ENCODE results near the gene C5AR2. TPM values are rescaled to one million over a fixed set of nuclear protein-coding genes. Genes with fewer than 3 reads are reported as not detected.

C5AR2 gene
- total and polyA plus RNA-seq, 2 donors (not counting 1 experiment from before 2014, with no cell fraction given) = 0.25 to 1.2 TPM

DNA sequence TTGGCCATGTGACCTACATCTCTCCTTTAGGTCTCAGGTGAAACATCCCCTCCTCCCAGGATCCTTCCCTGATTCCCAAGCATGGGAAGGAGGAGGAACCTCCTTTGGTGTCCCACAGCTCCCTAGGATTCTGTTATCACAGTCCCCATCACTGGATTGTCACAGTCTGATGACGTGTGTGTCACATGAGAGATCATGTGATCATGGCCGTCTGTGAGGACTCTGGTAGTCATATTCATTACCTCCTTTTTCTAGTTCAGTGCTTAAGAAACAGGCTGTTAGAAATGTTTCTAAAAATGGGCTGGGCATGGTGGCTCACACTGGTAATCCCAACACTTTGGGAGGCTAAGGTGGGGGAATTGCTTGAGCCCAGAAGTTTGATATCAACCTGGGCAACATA lies 20.1 kb downstream of the C5AR2 start:
- Histone ChIP-seq H3K4me3 (ENCODE audit: control extremely low read depth in 1 of 5, extremely low read depth in 1 of 5, insufficient read depth in 1 of 5, low read depth in 2 of 5, low read length in 4 of 5) (no peak overlapping the region), H3K4me1 (ENCODE audit: control insufficient read depth in 2 of 2, insufficient read depth in 2 of 2, low read length in 2 of 2) (peaks cover 10 to 16% of the 10 kb centered on the region in 2 donors), H3K9ac (ENCODE audit: low read length) (no peak overlapping the region), H3K27me3 (replicated peaks in 1 of 4; ENCODE audit: control extremely low read depth in 1 of 4, control insufficient read depth in 3 of 4, insufficient read depth in 4 of 4, low read length in 3 of 4) (no peaks in the 10 kb centered on the region), H3K9me3 (ENCODE audit: control extremely low read depth in 1 of 3, control insufficient read depth in 2 of 3, insufficient read depth in 1 of 3, low read length in 2 of 3) (peaks cover 0 to 4% (median 0%) of the 10 kb centered on the region in 3 donors), H3K36me3 (replicated peaks in 1 of 2; ENCODE audit: control extremely low read depth in 1 of 2, control insufficient read depth in 1 of 2, extremely low read depth in 1 of 2, insufficient read depth in 2 of 2, low read length in 1 of 2) (peaks cover 0 to 42% of the 10 kb centered on the region in 2 experiments), H3K27ac (ENCODE audit: low read length in 2 of 2) (no peak overlapping the region), H4K20me1 (ENCODE audit: control insufficient read depth, insufficient read depth, low read length, poor library complexity, severe bottlenecking) (peaks cover 10% of the 10 kb centered on the region), H3K4me2 (replicated peaks; ENCODE audit: low read depth, low read length, poor library complexity, severe bottlenecking) (no peak overlapping the region), H2AFZ (ENCODE audit: insufficient read depth, low read depth, low read length, poor library complexity, severe bottlenecking) (no peak overlapping the region), H3K79me2 (ENCODE audit: control insufficient read depth, insufficient read depth, low read length) (peaks cover 45% of the 10 kb centered on the region)
- intact Hi-C loops (cut with micrococcal nuclease) = no loop called here
- CTCF ChIA-PET = interaction anchor here (1.3 kb wide), 1 partner anchor 63 kb away, joined by 5 read pairs; no protein-coding TSS in a partner anchor
- H3K4me1 Mint-ChIP-seq = peaks cover 38% of the 10 kb centered on the region
- TF ChIP-seq EZH2 (IDR thresholded peaks at IDR 0.05; ENCODE audit: borderline replicate concordance, insufficient read depth, low read depth, low read length, poor library complexity, severe bottlenecking) = no peak
- TF ChIP-seq, protein P1, sequence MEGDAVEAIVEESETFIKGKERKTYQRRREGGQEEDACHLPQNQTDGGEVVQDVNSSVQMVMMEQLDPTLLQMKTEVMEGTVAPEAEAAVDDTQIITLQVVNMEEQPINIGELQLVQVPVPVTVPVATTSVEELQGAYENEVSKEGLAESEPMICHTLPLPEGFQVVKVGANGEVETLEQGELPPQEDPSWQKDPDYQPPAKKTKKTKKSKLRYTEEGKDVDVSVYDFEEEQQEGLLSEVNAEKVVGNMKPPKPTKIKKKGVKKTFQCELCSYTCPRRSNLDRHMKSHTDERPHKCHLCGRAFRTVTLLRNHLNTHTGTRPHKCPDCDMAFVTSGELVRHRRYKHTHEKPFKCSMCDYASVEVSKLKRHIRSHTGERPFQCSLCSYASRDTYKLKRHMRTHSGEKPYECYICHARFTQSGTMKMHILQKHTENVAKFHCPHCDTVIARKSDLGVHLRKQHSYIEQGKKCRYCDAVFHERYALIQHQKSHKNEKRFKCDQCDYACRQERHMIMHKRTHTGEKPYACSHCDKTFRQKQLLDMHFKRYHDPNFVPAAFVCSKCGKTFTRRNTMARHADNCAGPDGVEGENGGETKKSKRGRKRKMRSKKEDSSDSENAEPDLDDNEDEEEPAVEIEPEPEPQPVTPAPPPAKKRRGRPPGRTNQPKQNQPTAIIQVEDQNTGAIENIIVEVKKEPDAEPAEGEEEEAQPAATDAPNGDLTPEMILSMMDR (IDR thresholded peaks at IDR 0.05) = no peak
- H3K4me3 Mint-ChIP-seq = no peak overlapping the region
- H3K27me3 Mint-ChIP-seq = no peaks in the 10 kb centered on the region
- no peak for ATAC-seq (ENCODE audit: low read depth)
- H3K9me3 Mint-ChIP-seq (ENCODE audit: insufficient read depth) = no peaks in the 10 kb centered on the region
- POLR2A ChIA-PET = interaction anchor here (0.5 kb wide), 1 partner anchor 74 kb away, joined by 6 read pairs; no protein-coding TSS in a partner anchor
- no peak overlapping the region for H3K27ac Mint-ChIP-seq
- no peak for DNase-seq
- WGBS (ENCODE audit: insufficient coverage) = no CpG with 5 or more reads among the region's 2 CpGs

DNA sequence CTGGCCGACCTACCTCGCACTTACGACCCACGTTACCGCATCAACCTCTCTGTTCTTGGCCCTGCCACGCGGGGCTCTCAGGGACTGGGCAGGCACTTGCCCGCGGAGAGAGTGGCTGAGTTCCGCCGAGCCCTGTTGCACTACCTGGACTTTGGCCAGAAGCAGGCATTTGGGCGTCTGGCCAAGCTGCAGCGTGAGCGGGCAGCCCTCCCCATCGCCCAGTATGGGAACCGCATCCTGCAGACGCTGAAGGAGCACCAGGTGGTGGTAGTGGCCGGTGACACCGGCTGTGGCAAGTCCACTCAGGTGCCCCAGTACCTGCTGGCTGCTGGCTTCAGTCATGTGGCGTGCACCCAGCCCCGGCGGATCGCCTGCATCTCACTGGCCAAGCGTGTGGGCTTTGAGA lies 21.3 kb downstream of the C5AR2 start:
- intact Hi-C loops (cut with micrococcal nuclease) = no loop called here
- Histone ChIP-seq H3K27ac (ENCODE audit: low read length in 2 of 2) (no peak overlapping the region), H4K20me1 (ENCODE audit: control insufficient read depth, insufficient read depth, low read length, poor library complexity, severe bottlenecking) (peaks cover 21% of the 10 kb centered on the region), H3K36me3 (replicated peaks in 1 of 2; ENCODE audit: control extremely low read depth in 1 of 2, control insufficient read depth in 1 of 2, extremely low read depth in 1 of 2, insufficient read depth in 2 of 2, low read length in 1 of 2) (peaks cover 0 to 54% of the 10 kb centered on the region in 2 experiments), H3K9ac (ENCODE audit: low read length) (no peak overlapping the region), H3K9me3 (ENCODE audit: control extremely low read depth in 1 of 3, control insufficient read depth in 2 of 3, insufficient read depth in 1 of 3, low read length in 2 of 3) (peaks cover 0 to 7% (median 0%) of the 10 kb centered on the region in 3 donors), H3K4me3 (ENCODE audit: control extremely low read depth in 1 of 5, extremely low read depth in 1 of 5, insufficient read depth in 1 of 5, low read depth in 2 of 5, low read length in 4 of 5) (no peak overlapping the region), H2AFZ (ENCODE audit: insufficient read depth, low read depth, low read length, poor library complexity, severe bottlenecking) (no peak overlapping the region), H3K4me1 (ENCODE audit: control insufficient read depth in 2 of 2, insufficient read depth in 2 of 2, low read length in 2 of 2) (peaks cover 10 to 15% of the 10 kb centered on the region in 2 donors), H3K79me2 (ENCODE audit: control insufficient read depth, insufficient read depth, low read length) (peaks cover 54% of the 10 kb centered on the region), H3K4me2 (replicated peaks; ENCODE audit: low read depth, low read length, poor library complexity, severe bottlenecking) (no peak overlapping the region), H3K27me3 (replicated peaks in 1 of 4; ENCODE audit: control extremely low read depth in 1 of 4, control insufficient read depth in 3 of 4, insufficient read depth in 4 of 4, low read length in 3 of 4) (no peaks in the 10 kb centered on the region)
- Mint-ChIP-seq H3K27me3 (no peaks in the 10 kb centered on the region), H3K9me3 (ENCODE audit: insufficient read depth) (no peaks in the 10 kb centered on the region), H3K4me3 (no peak overlapping the region), H3K4me1 (peaks cover 36% of the 10 kb centered on the region), H3K27ac (no peak overlapping the region)
- DNase-seq = no peak
- no peak for TF ChIP-seq EZH2 (IDR thresholded peaks at IDR 0.05; ENCODE audit: borderline replicate concordance, insufficient read depth, low read depth, low read length, poor library complexity, severe bottlenecking)
- TF ChIP-seq, protein P1 (IDR thresholded peaks at IDR 0.05) = no peak
- 99% methylated on average over 24 of the region's 24 CpGs for WGBS (ENCODE audit: insufficient coverage)
- POLR2A ChIA-PET = no interaction called here
- ATAC-seq (ENCODE audit: low read depth) = no peak
- CTCF ChIA-PET = no interaction called here
